ENCODE data around the gene MRE11. TPM values are rescaled to one million over a fixed set of nuclear protein-coding genes. Genes with fewer than 3 reads are reported as not detected.
A peak's percentile ranks its signal among the peaks of the same experiment; 100 is the strongest.

The MRE11 gene
- total and polyA plus RNA-seq, 9 of the 15 experiments (the other 6 are each of a cell fraction or from before 2014, with no cell fraction given) = 18.3 to 45.2 (median 29.1) TPM

DNA sequence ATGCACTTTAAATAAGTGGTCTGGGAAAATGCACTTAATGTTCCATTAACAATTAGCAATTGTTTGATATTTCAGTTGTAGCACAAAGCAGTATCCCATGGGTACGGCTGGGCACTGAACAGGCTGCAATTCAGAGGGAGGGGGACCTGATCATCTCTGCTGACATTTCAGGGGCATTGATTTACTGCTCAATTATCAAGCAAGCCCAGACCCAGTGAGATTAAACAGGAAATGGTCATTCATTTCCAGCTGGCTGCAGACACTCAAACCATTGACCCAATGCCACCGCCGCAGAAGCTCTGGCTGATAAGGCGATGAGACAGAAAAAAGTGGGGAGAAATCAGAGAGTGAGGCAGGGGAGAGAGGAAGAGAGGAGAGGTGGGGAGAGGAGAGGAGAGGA is 93.6 kb downstream of the MRE11 start (continued):
- peak; percentile 48; the same call in 1 of the 2 replicates for TF ChIP-seq NCOR1 (IDR thresholded peaks at IDR 0.05)
- TF ChIP-seq, protein P1, sequence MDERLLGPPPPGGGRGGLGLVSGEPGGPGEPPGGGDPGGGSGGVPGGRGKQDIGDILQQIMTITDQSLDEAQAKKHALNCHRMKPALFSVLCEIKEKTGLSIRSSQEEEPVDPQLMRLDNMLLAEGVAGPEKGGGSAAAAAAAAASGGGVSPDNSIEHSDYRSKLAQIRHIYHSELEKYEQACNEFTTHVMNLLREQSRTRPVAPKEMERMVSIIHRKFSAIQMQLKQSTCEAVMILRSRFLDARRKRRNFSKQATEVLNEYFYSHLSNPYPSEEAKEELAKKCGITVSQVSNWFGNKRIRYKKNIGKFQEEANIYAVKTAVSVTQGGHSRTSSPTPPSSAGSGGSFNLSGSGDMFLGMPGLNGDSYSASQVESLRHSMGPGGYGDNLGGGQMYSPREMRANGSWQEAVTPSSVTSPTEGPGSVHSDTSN (CRISPR knock-in tag; IDR thresholded peaks at IDR 0.05; ENCODE audit: low read depth) = no peak
- TF ChIP-seq, protein P1 (tag; conservative IDR thresholded peaks at IDR 0.05; ENCODE audit: low read depth) = peak; percentile 41; the same call in 1 of the 2 replicates
- TF ChIP-seq PCBP2 (IDR thresholded peaks at IDR 0.05; ENCODE audit: low read depth, low read length, poor library complexity, severe bottlenecking) = no peak
- TF ChIP-seq, protein P2, sequence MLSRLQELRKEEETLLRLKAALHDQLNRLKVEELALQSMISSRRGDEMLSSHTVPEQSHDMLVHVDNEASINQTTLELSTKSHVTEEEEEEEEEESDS (CRISPR knock-in tag; IDR thresholded peaks at IDR 0.05) = no peak
- peak; percentile 76 for TF ChIP-seq KLF16 (IDR thresholded peaks at IDR 0.05)
- 0 out of 2 replicates have a peak, but pooled peaks have one; percentile 18 for TF ChIP-seq SMARCA4 (IDR thresholded peaks at IDR 0.05)
- TF ChIP-seq, protein P3, sequence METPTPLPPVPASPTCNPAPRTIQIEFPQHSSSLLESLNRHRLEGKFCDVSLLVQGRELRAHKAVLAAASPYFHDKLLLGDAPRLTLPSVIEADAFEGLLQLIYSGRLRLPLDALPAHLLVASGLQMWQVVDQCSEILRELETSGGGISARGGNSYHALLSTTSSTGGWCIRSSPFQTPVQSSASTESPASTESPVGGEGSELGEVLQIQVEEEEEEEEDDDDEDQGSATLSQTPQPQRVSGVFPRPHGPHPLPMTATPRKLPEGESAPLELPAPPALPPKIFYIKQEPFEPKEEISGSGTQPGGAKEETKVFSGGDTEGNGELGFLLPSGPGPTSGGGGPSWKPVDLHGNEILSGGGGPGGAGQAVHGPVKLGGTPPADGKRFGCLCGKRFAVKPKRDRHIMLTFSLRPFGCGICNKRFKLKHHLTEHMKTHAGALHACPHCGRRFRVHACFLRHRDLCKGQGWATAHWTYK (CRISPR knock-in tag; IDR thresholded peaks at IDR 0.05) = no peak
- no peak for TF ChIP-seq ZNF79 (CRISPR knock-in tag; IDR thresholded peaks at IDR 0.05; ENCODE audit: low read depth)
- no peak for TF ChIP-seq ZNF583 (CRISPR knock-in tag; IDR thresholded peaks at IDR 0.05)
- TF ChIP-seq ARNT (IDR thresholded peaks at IDR 0.05) = no peak
- peak; percentile 77 for TF ChIP-seq ARID1B (IDR thresholded peaks at IDR 0.05)
- TF ChIP-seq, protein P4, sequence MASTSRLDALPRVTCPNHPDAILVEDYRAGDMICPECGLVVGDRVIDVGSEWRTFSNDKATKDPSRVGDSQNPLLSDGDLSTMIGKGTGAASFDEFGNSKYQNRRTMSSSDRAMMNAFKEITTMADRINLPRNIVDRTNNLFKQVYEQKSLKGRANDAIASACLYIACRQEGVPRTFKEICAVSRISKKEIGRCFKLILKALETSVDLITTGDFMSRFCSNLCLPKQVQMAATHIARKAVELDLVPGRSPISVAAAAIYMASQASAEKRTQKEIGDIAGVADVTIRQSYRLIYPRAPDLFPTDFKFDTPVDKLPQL (IDR thresholded peaks at IDR 0.05; ENCODE audit: extremely low read depth, insufficient read length) = no peak
- TF ChIP-seq, protein P5, sequence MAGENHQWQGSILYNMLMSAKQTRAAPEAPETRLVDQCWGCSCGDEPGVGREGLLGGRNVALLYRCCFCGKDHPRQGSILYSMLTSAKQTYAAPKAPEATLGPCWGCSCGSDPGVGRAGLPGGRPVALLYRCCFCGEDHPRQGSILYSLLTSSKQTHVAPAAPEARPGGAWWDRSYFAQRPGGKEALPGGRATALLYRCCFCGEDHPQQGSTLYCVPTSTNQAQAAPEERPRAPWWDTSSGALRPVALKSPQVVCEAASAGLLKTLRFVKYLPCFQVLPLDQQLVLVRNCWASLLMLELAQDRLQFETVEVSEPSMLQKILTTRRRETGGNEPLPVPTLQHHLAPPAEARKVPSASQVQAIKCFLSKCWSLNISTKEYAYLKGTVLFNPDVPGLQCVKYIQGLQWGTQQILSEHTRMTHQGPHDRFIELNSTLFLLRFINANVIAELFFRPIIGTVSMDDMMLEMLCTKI (IDR thresholded peaks at IDR 0.05; ENCODE audit: partially characterized antibody) = no peak
- TF ChIP-seq NBN (IDR thresholded peaks at IDR 0.05; ENCODE audit: low read depth) = no peak
- no peak for TF ChIP-seq HMGN3 (IDR thresholded peaks at IDR 0.05; ENCODE audit: borderline replicate concordance, extremely low read depth, insufficient read length, low read depth, low read length)
- TF ChIP-seq ZNF212 (CRISPR knock-in tag; IDR thresholded peaks at IDR 0.05) = no peak
- peak; percentile 79 for TF ChIP-seq CBFA2T2 (conservative IDR thresholded peaks at IDR 0.05)
- TF ChIP-seq, protein P6, sequence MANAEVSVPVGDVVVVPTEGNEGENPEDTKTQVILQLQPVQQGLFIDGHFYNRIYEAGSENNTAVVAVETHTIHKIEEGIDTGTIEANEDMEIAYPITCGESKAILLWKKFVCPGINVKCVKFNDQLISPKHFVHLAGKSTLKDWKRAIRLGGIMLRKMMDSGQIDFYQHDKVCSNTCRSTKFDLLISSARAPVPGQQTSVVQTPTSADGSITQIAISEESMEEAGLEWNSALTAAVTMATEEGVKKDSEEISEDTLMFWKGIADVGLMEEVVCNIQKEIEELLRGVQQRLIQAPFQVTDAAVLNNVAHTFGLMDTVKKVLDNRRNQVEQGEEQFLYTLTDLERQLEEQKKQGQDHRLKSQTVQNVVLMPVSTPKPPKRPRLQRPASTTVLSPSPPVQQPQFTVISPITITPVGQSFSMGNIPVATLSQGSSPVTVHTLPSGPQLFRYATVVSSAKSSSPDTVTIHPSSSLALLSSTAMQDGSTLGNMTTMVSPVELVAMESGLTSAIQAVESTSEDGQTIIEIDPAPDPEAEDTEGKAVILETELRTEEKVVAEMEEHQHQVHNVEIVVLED (CRISPR knock-in tag; IDR thresholded peaks at IDR 0.05) = no peak

Measured in K562 (cell line).